B cell (primary cell): Measurements from ENCODE around the gene NDUFV3. TPM values are rescaled to one million over a fixed set of nuclear protein-coding genes. Genes with fewer than 3 reads are reported as not detected.
"Not testable (repeated sequence)": the region's sequence is repeated elsewhere in the genome, so short reads cannot be mapped to it uniquely, and the experiment has no call there.

Experiments
- ATAC-seq: fragments of 200-7000 bp; cut with Tn5 transposase; one replicate; pipeline ENCODE4 v1.10.0; 2021; ENCODE audit warnings: low read depth, mild to moderate bottlenecking, moderate number of reproducible peaks, moderate library complexity
- CTCF ChIA-PET: fragments of 350-600 bp; sonication (Branson Sonifier 250); formaldehyde crosslinking; loops from one replicate; lab custom pipeline; 2021; ENCODE audit warnings: antibody characterized with exemption, inconsistent platforms; lab: Charles Lee
- POLR2A ChIA-PET: fragments of 350-600 bp; sonication (Branson Sonifier 250); formaldehyde crosslinking; loops from one replicate; lab custom pipeline; 2021; ENCODE audit warnings: antibody characterized with exemption; lab: Charles Lee
- DNase-seq: peaks from one replicate; pipeline ENCODE4 v3.0.0; 2013
- H2AFZ ChIP-seq: 2 replicates; pipeline ENCODE4 v1.6.1; 2012; ENCODE audit warnings: mild to moderate bottlenecking, low read depth, low read length; ENCODE audit not compliant: insufficient read depth, poor library complexity, severe bottlenecking
- H3K27ac ChIP-seq, 2 donors: 1 replicate in 1 of 2; 2 replicates in 1 of 2; pipeline ENCODE4 v1.5.1; 2012 to 2013; ENCODE audit warnings: low read length in 2 of 2, mild to moderate bottlenecking in 2 of 2, moderate library complexity in 1 of 2
- H3K27me3 ChIP-seq, 4 experiments: fragments of 200-600 bp in 1 of 4; sonication (generic) in 1 of 4; replicated peaks in 1 of 4; 1 replicate in 2 of 4; 2 replicates in 2 of 4; pipeline versions ENCODE4 v1.6.1 to v1.7.0; 2013 to 2016; ENCODE audit warnings: low read length in 3 of 4, mild to moderate bottlenecking in 2 of 4, mixed read lengths in 1 of 4, moderate library complexity in 1 of 4; ENCODE audit not compliant: insufficient read depth in 4 of 4, control insufficient read depth in 3 of 4; ENCODE audit errors: control extremely low read depth in 1 of 4
- H3K36me3 ChIP-seq, 2 experiments: replicated peaks in 1 of 2; 1 replicate in 1 of 2; 2 replicates in 1 of 2; pipeline versions ENCODE4 v1.6.1 to v1.7.1; 2013; ENCODE audit warnings: low read length in 1 of 2; ENCODE audit not compliant: insufficient read depth in 2 of 2, control insufficient read depth in 1 of 2; ENCODE audit errors: control extremely low read depth in 1 of 2, extremely low read depth in 1 of 2
- H3K4me1 ChIP-seq, 2 donors: fragments of 200-600 bp in 1 of 2; sonication (generic) in 1 of 2; 1 replicate in 1 of 2; 2 replicates in 1 of 2; pipeline versions ENCODE4 v1.5.1 to v1.6.1; 2013 to 2017; ENCODE audit warnings: low read length in 2 of 2; ENCODE audit not compliant: control insufficient read depth in 2 of 2, insufficient read depth in 2 of 2
- H3K4me2 ChIP-seq: replicated peaks from 2 replicates; pipeline ENCODE3; 2012; ENCODE audit warnings: mild to moderate bottlenecking, low read depth, low read length; ENCODE audit not compliant: poor library complexity, severe bottlenecking
- H3K4me3 ChIP-seq, 5 experiments: fragments of 200-600 bp in 1 of 5; sonication (generic) in 1 of 5; 1 replicate in 3 of 5; 2 replicates in 2 of 5; pipeline versions ENCODE4 v1.5.1 to v1.7.0; 2011 to 2016; ENCODE audit warnings: low read length in 4 of 5, mild to moderate bottlenecking in 4 of 5, low read depth in 2 of 5, control low read depth in 1 of 5, moderate library complexity in 1 of 5; ENCODE audit not compliant: insufficient read depth in 1 of 5; ENCODE audit errors: control extremely low read depth in 1 of 5, extremely low read depth in 1 of 5
- H3K79me2 ChIP-seq: fragments of 200-600 bp; sonication (generic); one replicate; pipeline ENCODE4 v1.6.0; 2016; ENCODE audit warnings: low read length; ENCODE audit not compliant: control insufficient read depth, insufficient read depth
- H3K9ac ChIP-seq: fragments of 200-600 bp; sonication (generic); 2 replicates; pipeline ENCODE4 v1.6.1; 2017; ENCODE audit warnings: mild to moderate bottlenecking, low read length, moderate library complexity
- H3K9me3 ChIP-seq, 3 donors: one replicate each; pipeline versions ENCODE4 v1.6.1 to v1.7.1; 2013; ENCODE audit warnings: low read length in 2 of 3; ENCODE audit not compliant: control insufficient read depth in 2 of 3, insufficient read depth in 1 of 3; ENCODE audit errors: control extremely low read depth in 1 of 3
- H4K20me1 ChIP-seq: 2 replicates; pipeline ENCODE4 v1.6.0; 2012; ENCODE audit warnings: mild to moderate bottlenecking, low read length; ENCODE audit not compliant: insufficient read depth, control insufficient read depth, poor library complexity, severe bottlenecking
- H3K27ac Mint-ChIP-seq: one replicate; pipeline ENCODE4 v1.8.0; 2021; ENCODE audit warnings: mixed read lengths
- H3K27me3 Mint-ChIP-seq: one replicate; pipeline ENCODE4 v1.8.0; 2021; ENCODE audit warnings: mixed read lengths
- H3K4me1 Mint-ChIP-seq: one replicate; pipeline ENCODE4 v1.8.0; 2021; ENCODE audit warnings: mixed read lengths
- H3K4me3 Mint-ChIP-seq: one replicate; pipeline ENCODE4 v1.8.0; 2021; ENCODE audit warnings: mixed read lengths
- H3K9me3 Mint-ChIP-seq: one replicate; pipeline ENCODE4 v1.8.0; 2022; ENCODE audit warnings: mixed read lengths; ENCODE audit not compliant: insufficient read depth
- EZH2 ChIP-seq: IDR thresholded peaks from 2 replicates; pipeline ENCODE4 v1.6.1; 2012; ENCODE audit warnings: borderline replicate concordance, low read depth, mild to moderate bottlenecking, moderate library complexity, low read length; ENCODE audit not compliant: insufficient read depth, poor library complexity, severe bottlenecking
- WGBS: methylation state at CpG from one replicate; pipeline ENCODE4 v1.1.5; 2013; ENCODE audit warnings: missing lambda C conversion rate; ENCODE audit not compliant: insufficient coverage; 5-methylcytosine and 5-hydroxymethylcytosine counted together
- intact Hi-C: fragments of 100-400 bp; cut with micrococcal nuclease; formaldehyde crosslinking; loops from one replicate; pipeline ENCODE4 v1.10.0; 2022
- polyA plus RNA-seq: library from polyadenylated mRNA; depleted of rRNA; stranded (reverse); fragments of >200 nt; gene quantifications from 2 replicates; pipeline ENCODE4 v1.2.3, GENCODE V29; 2012
- total RNA-seq, 2 donors: library from RNA; stranded (reverse); fragments of 120-200 nt in 1 of 2; gene quantifications; 1 replicate in 1 of 2; 2 replicates in 1 of 2; pipeline versions ENCODE4 v1.2.3 to v1.2.4, GENCODE V29; 2013 to 2022
- TF ChIP-seq, protein P1 (sequence below): fragments of 200-600 bp; IDR thresholded peaks from one replicate; pipeline ENCODE4 v1.8.0; 2022; ENCODE audit warnings: antibody characterized with exemption, mild to moderate bottlenecking

NDUFV3 gene
- total and polyA plus RNA-seq, 2 donors (not counting 1 experiment from before 2014, with no cell fraction given): 14.0 to 29.7 TPM

DNA sequence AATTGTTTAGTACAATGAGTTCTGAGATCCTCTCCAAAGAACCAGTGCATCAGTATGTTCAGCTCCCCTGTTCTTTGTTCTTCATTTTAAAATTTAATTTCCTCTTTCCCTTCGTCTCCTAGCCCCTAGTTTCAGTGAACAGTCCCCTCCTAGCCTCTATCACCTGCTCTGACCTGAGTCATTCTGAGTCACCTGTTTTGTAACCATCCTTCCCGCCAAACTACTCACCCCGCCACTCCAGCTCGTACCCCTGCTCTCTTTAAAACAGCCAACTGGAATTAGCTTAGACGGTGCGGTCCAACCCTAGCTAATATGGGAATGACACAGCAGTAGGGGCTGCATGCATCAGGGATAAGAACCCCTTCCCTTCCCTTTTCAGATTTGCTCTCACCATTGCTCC is 49.1 kb downstream of the NDUFV3 start:
- intact Hi-C loops: no loop called here
- DNase-seq (no peak), ATAC-seq (no peak)
- no peaks in the 10 kb centered on the region for H3K27me3 ChIP-seq
- H3K4me3 ChIP-seq: no peak overlapping the region
- Mint-ChIP-seq H3K27ac (no peak overlapping the region), H3K9me3 (no peaks in the 10 kb centered on the region), H3K4me1 (peaks cover 5% of the 10 kb centered on the region), H3K4me3 (no peak overlapping the region), H3K27me3 (no peaks in the 10 kb centered on the region)
- H3K36me3 ChIP-seq: no peaks in the 10 kb centered on the region
- H2AFZ ChIP-seq: no peak overlapping the region
- no peak overlapping the region for H3K27ac ChIP-seq
- no peaks in the 10 kb centered on the region for H3K79me2 ChIP-seq
- H3K4me1 ChIP-seq: peaks cover 3% of the 10 kb centered on the region in 2 donors
- TF ChIP-seq, protein P1, sequence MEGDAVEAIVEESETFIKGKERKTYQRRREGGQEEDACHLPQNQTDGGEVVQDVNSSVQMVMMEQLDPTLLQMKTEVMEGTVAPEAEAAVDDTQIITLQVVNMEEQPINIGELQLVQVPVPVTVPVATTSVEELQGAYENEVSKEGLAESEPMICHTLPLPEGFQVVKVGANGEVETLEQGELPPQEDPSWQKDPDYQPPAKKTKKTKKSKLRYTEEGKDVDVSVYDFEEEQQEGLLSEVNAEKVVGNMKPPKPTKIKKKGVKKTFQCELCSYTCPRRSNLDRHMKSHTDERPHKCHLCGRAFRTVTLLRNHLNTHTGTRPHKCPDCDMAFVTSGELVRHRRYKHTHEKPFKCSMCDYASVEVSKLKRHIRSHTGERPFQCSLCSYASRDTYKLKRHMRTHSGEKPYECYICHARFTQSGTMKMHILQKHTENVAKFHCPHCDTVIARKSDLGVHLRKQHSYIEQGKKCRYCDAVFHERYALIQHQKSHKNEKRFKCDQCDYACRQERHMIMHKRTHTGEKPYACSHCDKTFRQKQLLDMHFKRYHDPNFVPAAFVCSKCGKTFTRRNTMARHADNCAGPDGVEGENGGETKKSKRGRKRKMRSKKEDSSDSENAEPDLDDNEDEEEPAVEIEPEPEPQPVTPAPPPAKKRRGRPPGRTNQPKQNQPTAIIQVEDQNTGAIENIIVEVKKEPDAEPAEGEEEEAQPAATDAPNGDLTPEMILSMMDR: no peak
- no peak for TF ChIP-seq EZH2
- ChIA-PET CTCF (no interaction called here), POLR2A (no interaction called here)
- no peaks in the 10 kb centered on the region for H3K9me3 ChIP-seq
- H3K4me2 ChIP-seq: no peak overlapping the region
- no peak overlapping the region for H3K9ac ChIP-seq
- no peaks in the 10 kb centered on the region for H4K20me1 ChIP-seq
- 54% methylated on average over 6 of the region's 6 CpGs for WGBS

DNA sequence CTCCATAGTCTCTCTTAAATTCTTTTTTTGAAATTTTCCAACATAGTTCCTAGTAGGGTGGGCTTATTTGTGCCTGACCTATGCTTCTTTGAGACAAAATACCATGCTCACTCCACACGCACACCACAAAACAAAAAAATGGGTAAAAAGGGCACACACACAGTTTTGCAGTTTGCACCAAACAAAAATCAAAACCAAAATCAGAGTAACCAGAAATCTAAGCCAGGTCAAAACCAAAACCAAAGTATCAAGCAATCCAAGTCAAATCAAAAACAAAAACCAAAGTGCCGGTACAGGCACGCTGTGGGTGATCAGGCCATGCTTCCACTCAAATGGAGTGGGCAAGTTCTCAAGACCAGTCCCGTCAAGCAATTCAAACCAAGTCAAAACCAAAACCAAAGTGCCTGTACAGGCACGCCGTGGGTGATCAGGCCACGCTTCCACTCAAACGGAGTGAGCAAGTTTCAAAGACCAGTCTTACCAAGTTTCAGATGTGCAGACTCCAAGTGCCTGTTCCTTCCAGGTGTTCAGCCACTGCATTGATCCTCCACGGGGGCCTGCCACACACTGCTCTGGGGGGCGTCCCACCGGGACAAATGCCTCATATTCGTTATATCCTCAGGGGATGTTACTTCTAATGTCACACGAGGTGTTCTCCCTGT is 56.1 kb downstream of the NDUFV3 start:
- H3K4me1 Mint-ChIP-seq, H3K36me3 ChIP-seq, H3K4me3 ChIP-seq, H2AFZ ChIP-seq, POLR2A ChIA-PET, H3K4me2 ChIP-seq, CTCF ChIA-PET, H3K27ac ChIP-seq, H3K4me1 ChIP-seq, H3K9ac ChIP-seq, H3K27me3 Mint-ChIP-seq, H3K79me2 ChIP-seq, H3K27me3 ChIP-seq, DNase-seq, ATAC-seq, H3K9me3 ChIP-seq, H3K4me3 Mint-ChIP-seq, H4K20me1 ChIP-seq, H3K9me3 Mint-ChIP-seq, intact Hi-C loops, H3K27ac Mint-ChIP-seq: not testable (repeated sequence)
- WGBS: 94% methylated on average over 10 of the region's 13 CpGs

DNA sequence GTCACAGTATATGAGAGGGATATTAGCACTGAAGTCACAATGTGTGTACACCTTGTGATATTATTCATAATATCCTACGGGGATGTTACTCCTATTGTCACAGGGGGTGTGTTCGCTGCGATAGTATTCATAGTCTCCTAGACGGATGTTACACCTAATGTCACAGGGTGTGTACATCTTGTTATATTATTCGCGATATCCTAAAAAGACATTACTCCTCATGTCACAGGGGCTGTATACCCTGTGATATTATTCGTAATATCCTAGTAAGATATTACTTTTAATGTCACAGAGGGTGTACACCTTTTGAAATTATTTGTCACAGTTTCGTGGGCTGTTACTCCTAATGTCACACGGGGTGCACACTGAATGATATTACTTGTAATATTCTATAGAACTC is 58.1 kb downstream of the NDUFV3 start:
- H4K20me1 ChIP-seq, H3K9me3 ChIP-seq, H3K4me1 ChIP-seq, H2AFZ ChIP-seq, ATAC-seq, H3K27me3 ChIP-seq, POLR2A ChIA-PET, CTCF ChIA-PET, H3K4me3 Mint-ChIP-seq, H3K27me3 Mint-ChIP-seq, H3K27ac Mint-ChIP-seq, H3K79me2 ChIP-seq, H3K9ac ChIP-seq, DNase-seq, H3K27ac ChIP-seq, H3K4me1 Mint-ChIP-seq, intact Hi-C loops, H3K9me3 Mint-ChIP-seq, H3K4me3 ChIP-seq, H3K4me2 ChIP-seq, H3K36me3 ChIP-seq: not testable (repeated sequence)
- no CpG with 5 or more reads among the region's 9 CpGs for WGBS
